HG02840 (cell line): ENCODE measurements around the gene HSPA12B.
"Not testable (repeated sequence)": the region's sequence is repeated elsewhere in the genome, so short reads cannot be mapped to it uniquely, and the experiment has no call there.

Source experiments
- ATAC-seq: cut with Tn5 transposase; IDR thresholded peaks from one replicate; pipeline ENCODE4 v1.9.1; 2021; ENCODE audit warnings: mild to moderate bottlenecking, moderate library complexity, moderate number of reproducible peaks; ENCODE audit not compliant: unreplicated experiment, low FRiP score

HSPA12B gene

DNA sequence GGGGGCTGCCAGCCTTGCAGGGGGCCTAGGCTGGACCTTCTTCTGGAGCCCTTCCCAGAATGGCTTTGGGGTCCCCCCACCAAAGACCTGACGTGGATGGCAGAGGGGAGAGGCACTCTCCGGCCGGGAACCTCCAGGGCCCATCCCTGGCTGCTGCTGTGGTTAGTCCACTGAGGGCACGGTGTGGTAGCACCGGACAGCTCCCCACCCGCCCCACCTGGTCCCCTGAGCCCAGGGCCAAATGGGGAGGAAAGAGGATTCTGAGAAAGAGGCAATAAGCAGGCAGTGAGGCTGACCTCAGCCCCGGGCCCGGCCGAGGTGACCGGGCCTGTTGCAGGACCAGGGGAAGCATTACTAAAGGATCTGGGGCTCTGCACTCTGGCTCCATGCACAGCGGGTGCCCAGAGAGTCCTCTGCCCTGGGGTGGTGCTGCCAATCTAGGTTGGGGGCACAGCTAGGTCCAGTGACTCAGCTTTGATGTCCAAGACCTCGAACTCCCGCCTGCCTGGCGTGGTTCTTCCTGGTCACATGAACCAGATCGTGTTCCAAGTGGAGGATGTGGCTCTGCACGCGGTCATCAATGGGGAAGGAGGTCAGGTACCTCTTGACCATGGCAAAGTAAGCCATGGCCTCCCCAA lies 51.9 kb downstream of the HSPA12B start:
- ATAC-seq: no peak

DNA sequence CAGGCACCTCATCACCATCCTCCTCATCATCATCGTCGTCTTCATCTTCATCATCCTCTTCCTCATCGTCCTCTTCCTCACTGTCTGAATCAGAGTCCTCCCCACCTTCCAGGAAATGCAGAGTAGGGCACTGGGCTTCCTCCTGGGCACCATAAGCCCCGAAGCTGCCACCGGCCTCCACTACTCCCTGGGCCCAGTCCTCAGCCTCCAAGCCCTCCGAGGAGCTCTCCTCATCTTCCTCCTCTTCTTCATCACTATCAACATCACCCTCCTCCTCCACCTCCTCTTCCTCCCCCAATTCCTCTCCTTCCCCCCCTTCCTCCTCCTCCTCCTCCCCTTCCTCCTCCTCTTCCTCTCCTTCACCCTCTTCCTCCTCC lies 52.4 kb downstream of the HSPA12B start:
- no peak for ATAC-seq

GRCh38 chr20:3785240-3786125 lies 53.0 kb downstream of the HSPA12B start:
- ATAC-seq: no peak

DNA sequence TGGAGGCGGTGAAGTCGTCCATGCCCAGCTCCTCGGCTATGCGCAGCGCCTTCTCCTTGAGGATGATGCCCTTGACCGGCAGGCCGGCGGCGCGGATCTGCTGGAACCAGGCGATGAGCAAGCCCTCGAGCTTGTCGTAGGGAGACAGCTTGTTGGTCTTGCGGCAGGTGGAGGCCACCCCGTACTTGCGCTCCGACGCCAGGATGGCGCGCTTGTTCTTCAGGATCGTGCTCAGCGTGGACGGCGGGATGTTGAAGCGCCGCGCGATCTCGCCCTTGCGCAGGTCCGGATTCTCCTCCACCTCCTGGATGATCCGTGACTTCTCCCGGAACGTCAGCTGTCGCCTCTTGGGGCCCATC lies 53.6 kb downstream of the HSPA12B start:
- no peak for ATAC-seq

GRCh38 chr20:3786665-3787323 lies 54.3 kb downstream of the HSPA12B start, which contains the start of gene CENPB:
Gene CENPB (minus strand): TSS chr20:3786740. CDS start chr20:3786483, 257 bp downstream.
- peak; percentile 68 for ATAC-seq

DNA sequence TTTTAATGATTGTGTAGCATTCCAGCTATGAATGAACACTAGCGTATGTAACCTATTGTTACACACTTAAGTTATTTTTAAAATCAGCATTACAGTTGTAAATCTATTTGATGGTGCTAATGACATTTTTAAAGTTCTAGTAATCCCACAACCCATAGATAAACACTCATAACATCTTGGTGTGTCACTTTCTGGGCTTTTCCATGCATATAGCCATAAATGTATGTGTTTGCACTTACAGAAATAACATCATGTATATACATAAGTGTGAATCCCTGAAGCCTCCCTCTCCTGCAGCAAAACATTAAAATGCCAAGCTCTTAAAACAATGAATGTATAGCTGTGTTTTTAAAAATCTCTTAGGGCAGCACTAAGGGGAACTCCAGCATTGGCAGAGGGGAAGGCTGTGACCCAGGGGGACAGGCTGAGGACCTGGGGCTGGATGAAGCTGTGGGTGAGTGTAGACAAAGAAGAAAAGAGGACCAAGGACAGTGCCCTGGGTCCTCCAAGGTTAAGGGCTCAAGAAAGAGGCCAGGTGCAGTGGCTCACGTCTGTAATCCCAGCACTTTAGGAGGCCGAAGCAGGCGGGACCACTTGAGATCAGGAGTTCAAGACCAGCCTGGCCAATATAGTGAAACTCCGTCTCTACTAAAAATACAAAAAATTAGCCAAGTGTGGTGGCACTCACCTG lies 55.0 kb downstream of the HSPA12B start:
- ATAC-seq: no peak

DNA sequence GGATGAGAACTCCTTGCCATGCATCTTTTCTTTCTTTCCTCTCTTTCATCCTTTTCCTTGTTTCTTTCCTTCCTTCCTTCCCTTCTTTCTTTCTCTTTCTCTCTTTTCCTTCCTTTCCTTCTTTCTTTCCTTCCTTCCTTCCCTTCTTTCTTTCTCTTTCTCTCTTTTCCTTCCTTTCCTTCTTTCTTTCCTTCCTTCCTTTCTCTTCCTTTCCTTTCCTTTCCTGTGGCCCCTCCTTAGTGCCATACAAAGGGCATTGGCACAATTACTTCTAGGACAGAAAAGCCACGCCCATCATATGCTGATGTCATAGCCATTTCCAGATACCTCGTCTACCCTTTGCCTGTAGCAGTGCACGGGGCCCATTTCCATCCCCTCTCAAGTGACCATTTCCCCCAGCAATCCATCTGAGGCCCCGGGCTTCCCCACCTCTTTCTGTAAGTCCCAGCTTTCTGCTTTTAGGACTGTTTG lies 56.2 kb downstream of the HSPA12B start:
- no peak for ATAC-seq

GRCh38 chr20:3789201-3789600 lies 56.7 kb downstream of the HSPA12B start:
- not testable (repeated sequence) for ATAC-seq

DNA sequence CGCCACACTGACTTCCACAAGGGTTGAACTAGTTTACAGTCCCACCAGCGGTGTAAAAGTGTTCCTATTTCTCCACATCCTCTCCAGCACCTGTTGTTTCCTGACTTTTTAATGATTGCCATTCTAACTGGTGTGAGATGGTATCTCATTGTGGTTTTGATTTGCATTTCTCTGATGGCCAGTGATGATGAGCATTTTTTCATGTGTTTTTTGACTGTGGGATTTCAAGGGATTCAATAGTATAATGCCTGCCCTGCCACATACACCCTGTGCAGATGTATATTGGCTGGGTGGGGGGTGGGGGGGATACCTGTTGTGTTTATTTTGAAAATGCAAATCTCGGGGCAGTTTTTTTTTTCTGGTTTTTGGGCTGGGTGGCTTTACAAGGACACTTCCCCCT lies 61.7 kb downstream of the HSPA12B start:
- not testable (repeated sequence) for ATAC-seq

GRCh38 chr20:3794701-3795420 lies 62.4 kb downstream of the HSPA12B start:
- no peak for ATAC-seq

GRCh38 chr20:3795511-3796468 lies 63.3 kb downstream of the HSPA12B start, which contains the start of gene CDC25B:
Gene CDC25B (plus strand): TSS chr20:3796310. CDS start chr20:3796532, 222 bp downstream.
- ATAC-seq: peak; percentile 60

- ATAC-seq: no peak
Observed at GRCh38 chr20:3796477-3797225, 64.2 kb downstream of the HSPA12B start.

GRCh38 chr20:3797226-3797545 lies 64.7 kb downstream of the HSPA12B start:
- no peak for ATAC-seq

GRCh38 chr20:3797592-3798372 lies 65.3 kb downstream of the HSPA12B start:
- no peak for ATAC-seq

DNA sequence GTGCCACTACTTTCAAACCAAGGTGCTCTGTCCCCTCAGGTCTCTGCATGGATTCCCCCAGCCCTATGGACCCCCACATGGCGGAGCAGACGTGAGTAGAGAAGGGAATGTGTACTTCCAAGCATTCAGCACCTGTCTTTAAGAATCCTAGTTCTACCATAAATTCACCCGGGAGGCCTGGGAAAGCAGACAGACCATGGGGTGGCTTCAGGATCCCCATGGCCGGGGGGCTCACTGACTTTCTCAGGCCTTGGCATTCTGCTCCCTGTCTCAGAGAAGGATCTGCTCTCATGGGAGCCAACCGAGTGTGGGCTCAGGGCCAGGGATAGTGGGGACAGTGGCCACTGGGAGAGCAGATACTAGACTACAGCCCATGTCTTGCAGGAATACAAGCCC lies 65.9 kb downstream of the HSPA12B start:
- ATAC-seq: no peak

GRCh38 chr20:3798908-3799248 lies 66.4 kb downstream of the HSPA12B start:
- no peak for ATAC-seq

GRCh38 chr20:3800256-3800877 lies 67.9 kb downstream of the HSPA12B start:
- no peak for ATAC-seq
